HEK293T (cell line): Measurements from ENCODE around the gene SEMA3B.

Experiments used
- ELF4 ChIP-seq: fragments of 450-650 bp; IDR thresholded peaks from 2 replicates; pipeline ENCODE4 v1.6.1; 2017; ENCODE audit warnings: antibody characterized with exemption
- FOXA1 ChIP-seq: fragments of 450-650 bp; IDR thresholded peaks from 2 replicates; pipeline ENCODE4 v1.6.1; 2016; ENCODE audit warnings: mild to moderate bottlenecking
- FOXK2 ChIP-seq: fragments of 450-650 bp; IDR thresholded peaks from 2 replicates; pipeline ENCODE4 v1.6.1; 2016; ENCODE audit warnings: mild to moderate bottlenecking
- LEF1 ChIP-seq: fragments of 450-650 bp; IDR thresholded peaks from 2 replicates; pipeline ENCODE4 v1.6.1; 2017; ENCODE audit warnings: mild to moderate bottlenecking, borderline replicate concordance
- NFRKB ChIP-seq: fragments of 450-650 bp; IDR thresholded peaks from 2 replicates; pipeline ENCODE4 v1.6.1; 2016; ENCODE audit warnings: mild to moderate bottlenecking, moderate library complexity
- SP1 ChIP-seq: fragments of 450-650 bp; IDR thresholded peaks from 2 replicates; pipeline ENCODE4 v1.6.1; 2017
- SUZ12 ChIP-seq: fragments of 450-650 bp; IDR thresholded peaks from 2 replicates; pipeline ENCODE4 v1.6.1; 2016; ENCODE audit warnings: mild to moderate bottlenecking
- TARDBP ChIP-seq: fragments of 450-650 bp; IDR thresholded peaks from 2 replicates; pipeline ENCODE4 v1.6.1; 2016
- TF ChIP-seq, protein P1 (sequence below): fragments of 450-650 bp; IDR thresholded peaks from 2 replicates; pipeline ENCODE4 v1.6.1; 2016

DNA sequence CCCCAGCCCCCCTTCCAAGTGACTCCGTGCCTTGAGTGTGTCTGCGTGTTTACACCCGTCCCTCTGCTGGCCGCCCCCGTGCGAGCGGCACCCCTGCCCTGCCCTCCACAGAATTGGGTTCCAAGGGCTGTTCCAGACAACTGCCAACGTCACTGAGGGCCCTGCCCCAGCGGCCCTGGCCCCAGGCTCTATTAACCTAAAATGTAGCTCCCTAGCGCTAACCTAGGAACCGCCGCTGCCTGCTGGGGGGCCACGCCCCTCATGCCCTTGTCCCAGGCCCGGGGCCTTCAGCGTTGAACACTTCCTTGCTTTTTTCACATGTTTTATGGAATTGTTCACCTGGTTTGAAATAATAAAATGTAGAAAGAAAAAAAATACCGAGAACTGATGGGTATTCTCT is 10.0 kb upstream of the SEMA3B start:
- TF ChIP-seq FOXA1 (no peak), LEF1 (no peak), NFRKB (no peak), SP1 (no peak), TARDBP (no peak), FOXK2 (no peak), ELF4 (no peak), SUZ12 (no peak)
- TF ChIP-seq, protein P1, sequence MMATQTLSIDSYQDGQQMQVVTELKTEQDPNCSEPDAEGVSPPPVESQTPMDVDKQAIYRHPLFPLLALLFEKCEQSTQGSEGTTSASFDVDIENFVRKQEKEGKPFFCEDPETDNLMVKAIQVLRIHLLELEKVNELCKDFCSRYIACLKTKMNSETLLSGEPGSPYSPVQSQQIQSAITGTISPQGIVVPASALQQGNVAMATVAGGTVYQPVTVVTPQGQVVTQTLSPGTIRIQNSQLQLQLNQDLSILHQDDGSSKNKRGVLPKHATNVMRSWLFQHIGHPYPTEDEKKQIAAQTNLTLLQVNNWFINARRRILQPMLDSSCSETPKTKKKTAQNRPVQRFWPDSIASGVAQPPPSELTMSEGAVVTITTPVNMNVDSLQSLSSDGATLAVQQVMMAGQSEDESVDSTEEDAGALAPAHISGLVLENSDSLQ = no peak
